Measurements from ENCODE around the gene FCHO1. TPM values are rescaled to one million over a fixed set of nuclear protein-coding genes. Genes with fewer than 3 reads are reported as not detected.

The FCHO1 gene
- total RNA-seq, 1 donor from 2014 or later: 15.5 TPM

DNA sequence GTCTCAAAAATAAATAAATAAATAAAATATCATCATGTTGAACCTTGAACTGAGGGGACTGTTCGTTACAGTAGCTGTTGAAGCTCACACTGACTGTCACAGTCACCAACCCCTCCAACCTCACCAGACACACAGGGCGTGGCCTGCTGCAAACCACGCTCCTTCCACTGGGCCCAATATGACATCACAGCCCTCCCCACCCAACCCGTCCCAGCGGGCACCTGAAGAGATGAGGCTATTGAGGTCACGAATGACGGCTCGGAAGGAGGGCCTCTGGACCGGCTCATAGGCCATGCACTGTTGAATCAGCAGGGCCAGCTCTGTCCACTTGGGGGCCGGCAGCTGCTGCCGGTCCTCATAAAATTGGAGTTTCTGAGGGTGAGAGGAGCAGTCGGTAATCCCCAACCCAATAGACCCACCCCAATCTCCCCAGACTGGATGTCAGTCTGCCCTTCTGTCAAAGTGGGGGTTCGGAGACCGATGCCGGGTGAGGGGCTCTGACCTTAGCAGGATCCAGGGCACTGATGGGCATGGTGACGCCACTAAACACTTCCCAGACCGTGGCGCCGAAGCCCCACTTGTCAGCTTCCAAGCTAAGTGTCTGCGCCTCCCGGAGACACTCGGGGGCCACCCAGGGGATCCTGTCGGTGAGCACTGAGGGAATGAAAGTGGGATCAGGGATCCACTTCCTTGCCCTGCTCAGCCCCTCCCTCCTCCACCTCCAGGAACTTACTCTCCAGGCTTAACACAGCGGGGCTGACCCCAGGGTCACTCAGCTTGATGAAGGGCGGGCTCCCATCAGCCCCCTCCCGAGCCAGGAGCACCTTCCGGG lies 83.3 kb downstream of the FCHO1 start:
- Histone ChIP-seq H3K4me3 (no peak overlapping the region), H3K27ac (no peak overlapping the region), H3K36me3 (no peaks in the 10 kb centered on the region), H3F3A (ENCODE audit: low read depth) (peaks cover 33% of the 10 kb centered on the region), H3K79me2 (ENCODE audit: low read depth) (no peaks in the 10 kb centered on the region), H3K27me3 (peaks cover 29% of the 10 kb centered on the region), H3K4me1 (peaks cover 13% of the 10 kb centered on the region), H3K4me2 (peak overlapping the region; percentile 7), H3K9ac (no peak overlapping the region), H2AFZ (replicated peaks) (no peak overlapping the region), H3K9me3 (ENCODE audit: low read depth) (no peaks in the 10 kb centered on the region), H4K20me1 (ENCODE audit: low read depth) (peaks cover 4% of the 10 kb centered on the region)
- Mint-ChIP-seq H3K27ac (no peak overlapping the region), H3K36me3 (no peaks in the 10 kb centered on the region), H3K4me3 (peak overlapping the region; percentile 2), H3K4me1 (peaks cover 34% of the 10 kb centered on the region), H3K27me3 (ENCODE audit: insufficient read depth, low read depth) (peaks cover 12% of the 10 kb centered on the region), H3K9me3 (no peaks in the 10 kb centered on the region)
- TF ChIP-seq, protein P1, sequence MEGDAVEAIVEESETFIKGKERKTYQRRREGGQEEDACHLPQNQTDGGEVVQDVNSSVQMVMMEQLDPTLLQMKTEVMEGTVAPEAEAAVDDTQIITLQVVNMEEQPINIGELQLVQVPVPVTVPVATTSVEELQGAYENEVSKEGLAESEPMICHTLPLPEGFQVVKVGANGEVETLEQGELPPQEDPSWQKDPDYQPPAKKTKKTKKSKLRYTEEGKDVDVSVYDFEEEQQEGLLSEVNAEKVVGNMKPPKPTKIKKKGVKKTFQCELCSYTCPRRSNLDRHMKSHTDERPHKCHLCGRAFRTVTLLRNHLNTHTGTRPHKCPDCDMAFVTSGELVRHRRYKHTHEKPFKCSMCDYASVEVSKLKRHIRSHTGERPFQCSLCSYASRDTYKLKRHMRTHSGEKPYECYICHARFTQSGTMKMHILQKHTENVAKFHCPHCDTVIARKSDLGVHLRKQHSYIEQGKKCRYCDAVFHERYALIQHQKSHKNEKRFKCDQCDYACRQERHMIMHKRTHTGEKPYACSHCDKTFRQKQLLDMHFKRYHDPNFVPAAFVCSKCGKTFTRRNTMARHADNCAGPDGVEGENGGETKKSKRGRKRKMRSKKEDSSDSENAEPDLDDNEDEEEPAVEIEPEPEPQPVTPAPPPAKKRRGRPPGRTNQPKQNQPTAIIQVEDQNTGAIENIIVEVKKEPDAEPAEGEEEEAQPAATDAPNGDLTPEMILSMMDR (IDR thresholded peaks at IDR 0.05): peak; percentile 42
- TF ChIP-seq EZH2 (IDR thresholded peaks at IDR 0.05) (no peak), EZH2phosphoT487 (IDR thresholded peaks at IDR 0.05) (no peak)
- peak; percentile 58 for DNase-seq (ENCODE audit: low spot score)

DNA sequence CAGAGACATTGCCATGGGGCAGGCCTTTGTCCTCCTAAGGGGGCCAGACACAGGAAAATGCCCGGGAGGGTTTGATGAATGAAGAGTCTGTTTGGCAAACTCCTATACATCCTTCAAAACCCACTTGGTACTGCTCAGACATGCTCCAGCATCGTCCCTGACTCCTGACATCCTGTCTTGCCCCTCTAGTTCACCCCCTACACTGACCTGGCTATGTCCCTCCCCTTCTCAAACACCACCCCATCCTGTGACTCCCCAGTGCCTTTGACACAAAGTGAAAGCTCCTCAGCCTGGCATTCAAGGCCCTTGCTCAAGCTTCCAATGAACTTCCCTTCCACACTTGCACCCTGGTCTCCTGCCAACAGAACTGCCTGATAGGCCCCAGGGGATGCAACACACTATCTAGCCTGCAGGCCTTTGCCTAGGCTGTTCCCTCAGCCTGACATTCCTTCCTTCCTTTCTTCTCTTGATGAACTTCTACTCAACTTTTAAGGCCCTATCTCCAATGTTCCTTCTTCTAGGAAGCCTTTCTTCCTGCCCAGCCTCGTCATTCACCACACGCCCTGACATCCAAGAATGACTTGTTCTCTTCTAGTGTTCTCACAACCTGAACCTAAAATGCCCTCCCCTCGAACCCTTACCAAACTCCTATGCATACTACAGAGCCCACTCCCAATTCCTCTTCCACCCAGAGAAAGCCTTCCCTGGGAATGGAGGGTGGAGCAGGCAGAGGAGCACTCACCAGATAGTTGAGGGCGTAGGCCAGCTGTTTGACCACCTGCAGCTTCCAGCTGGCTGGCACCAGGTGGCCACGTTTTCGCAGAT lies 84.1 kb downstream of the FCHO1 start:
- H3K4me3 Mint-ChIP-seq: peak overlapping the region; percentile 2
- Histone ChIP-seq H3K4me2 (peak overlapping the region; percentile 7), H3K9ac (no peak overlapping the region), H2AFZ (replicated peaks) (no peak overlapping the region), H3K9me3 (ENCODE audit: low read depth) (no peaks in the 10 kb centered on the region), H3K79me2 (ENCODE audit: low read depth) (no peaks in the 10 kb centered on the region), H3F3A (ENCODE audit: low read depth) (peaks cover 25% of the 10 kb centered on the region), H3K27me3 (peaks cover 38% of the 10 kb centered on the region), H3K36me3 (no peaks in the 10 kb centered on the region), H3K27ac (no peak overlapping the region), H3K4me1 (peaks cover 13% of the 10 kb centered on the region), H3K4me3 (no peak overlapping the region), H4K20me1 (ENCODE audit: low read depth) (peaks cover 4% of the 10 kb centered on the region)
- H3K9me3 Mint-ChIP-seq: no peaks in the 10 kb centered on the region
- DNase-seq (ENCODE audit: low spot score): no peak
- no peaks in the 10 kb centered on the region for H3K36me3 Mint-ChIP-seq
- peak overlapping the region; percentile 8 for H3K27ac Mint-ChIP-seq
- peaks cover 28% of the 10 kb centered on the region for H3K4me1 Mint-ChIP-seq
- peaks cover 14% of the 10 kb centered on the region for H3K27me3 Mint-ChIP-seq (ENCODE audit: insufficient read depth, low read depth)
- no peak for TF ChIP-seq EZH2 (IDR thresholded peaks at IDR 0.05)
- TF ChIP-seq, protein P1 (IDR thresholded peaks at IDR 0.05): no peak
- no peak for TF ChIP-seq EZH2phosphoT487 (IDR thresholded peaks at IDR 0.05)

DNA sequence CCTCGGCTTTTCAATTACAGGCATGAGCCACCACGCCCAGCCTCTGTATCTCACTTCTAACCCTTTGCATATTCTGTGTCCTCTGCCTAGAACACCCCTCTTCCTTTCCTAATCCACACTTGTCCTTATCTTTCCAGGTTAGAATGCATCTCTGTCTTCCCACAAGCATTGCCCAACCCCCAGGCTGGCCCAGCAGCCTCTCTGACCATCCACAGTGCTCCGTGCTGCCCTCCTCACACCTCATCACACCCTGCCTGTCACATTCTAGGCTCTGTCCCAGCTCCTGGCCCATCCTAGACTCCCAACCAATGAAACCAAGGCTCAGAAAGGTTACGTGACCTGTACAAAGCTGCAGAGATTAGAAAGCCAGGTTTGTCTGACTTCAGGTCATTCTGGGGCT lies 85.3 kb downstream of the FCHO1 start:
- H4K20me1 ChIP-seq (ENCODE audit: low read depth): peaks cover 4% of the 10 kb centered on the region
- no peaks in the 10 kb centered on the region for H3K9me3 ChIP-seq (ENCODE audit: low read depth)
- H3K79me2 ChIP-seq (ENCODE audit: low read depth): no peaks in the 10 kb centered on the region
- no peak for DNase-seq (ENCODE audit: low spot score)
- peaks cover 19% of the 10 kb centered on the region for H3K4me1 ChIP-seq
- no peak overlapping the region for H3K4me3 Mint-ChIP-seq
- H3K27me3 Mint-ChIP-seq (ENCODE audit: insufficient read depth, low read depth): peaks cover 14% of the 10 kb centered on the region
- TF ChIP-seq, protein P1 (IDR thresholded peaks at IDR 0.05): no peak
- TF ChIP-seq EZH2 (IDR thresholded peaks at IDR 0.05) (no peak), EZH2phosphoT487 (IDR thresholded peaks at IDR 0.05) (no peak)
- H3F3A ChIP-seq (ENCODE audit: low read depth): peaks cover 19% of the 10 kb centered on the region
- no peak overlapping the region for H3K27ac Mint-ChIP-seq
- H3K4me1 Mint-ChIP-seq: peaks cover 32% of the 10 kb centered on the region
- no peaks in the 10 kb centered on the region for H3K36me3 ChIP-seq
- no peaks in the 10 kb centered on the region for H3K36me3 Mint-ChIP-seq
- H3K9me3 Mint-ChIP-seq: no peaks in the 10 kb centered on the region
- H3K27me3 ChIP-seq: peaks cover 43% of the 10 kb centered on the region
- H3K27ac ChIP-seq: no peak overlapping the region
- H3K9ac ChIP-seq: no peak overlapping the region
- H3K4me3 ChIP-seq: no peak overlapping the region
- H3K4me2 ChIP-seq: no peak overlapping the region
- H2AFZ ChIP-seq (replicated peaks): no peak overlapping the region

Data from neural progenitor cell (in vitro differentiated cells).